Myocyte (in vitro differentiated cells): ENCODE measurements around the gene ST8SIA1. TPM values are rescaled to one million over a fixed set of nuclear protein-coding genes. Genes with fewer than 3 reads are reported as not detected.
"Not testable (repeated sequence)": the region's sequence is repeated elsewhere in the genome, so short reads cannot be mapped to it uniquely, and the experiment has no call there.

Experiments
- DNase-seq: peaks from one replicate; pipeline ENCODE4 v3.0.0-alpha.2; 2012; ENCODE audit warnings: low read depth
- total RNA-seq: library from RNA; depleted of rRNA; stranded (reverse); fragments of >200 nt; gene quantifications from 2 replicates; pipeline ENCODE4 v1.2.3, GENCODE V29; 2014

ST8SIA1 gene
- total RNA-seq, 1 donor from 2014 or later: 1.6 TPM

DNA sequence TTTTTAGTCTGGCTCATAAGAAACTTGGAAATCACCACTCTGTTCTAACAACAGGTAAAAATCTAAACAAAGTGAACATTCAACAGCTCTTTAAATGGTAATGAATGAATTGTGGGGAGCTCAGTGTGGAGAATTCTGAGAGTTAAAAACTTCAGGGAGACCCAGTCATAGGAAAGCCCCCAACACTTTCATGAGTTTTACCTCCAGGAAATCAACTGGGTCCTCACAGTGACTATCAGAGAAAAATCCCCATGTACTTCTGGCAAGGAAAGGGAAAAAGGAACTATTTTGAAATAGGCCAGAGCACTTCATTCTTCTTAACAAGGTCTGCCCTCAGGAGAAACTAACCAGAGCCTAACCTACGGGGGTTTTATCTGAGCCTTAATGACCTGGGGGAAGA lies 153.8 kb downstream of the ST8SIA1 start:
- DNase-seq: no peak

DNA sequence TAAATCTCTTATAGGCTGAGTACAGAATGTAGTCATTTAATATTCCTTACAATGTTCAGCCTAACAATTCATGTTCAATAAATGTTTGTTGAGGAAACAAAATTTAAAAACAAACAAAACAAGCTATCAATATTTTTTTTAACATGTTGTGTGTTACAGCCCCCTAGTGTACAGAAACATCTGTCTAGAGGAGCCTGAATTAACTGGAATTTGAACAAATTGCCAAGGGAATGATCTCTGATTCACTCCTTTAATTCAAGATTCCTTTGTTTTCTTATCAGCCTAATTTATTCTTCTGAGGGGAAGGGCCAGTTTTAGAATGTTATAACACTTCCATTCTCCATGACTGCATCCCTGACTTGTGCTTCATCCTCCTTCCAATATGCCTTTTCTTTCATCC lies 161.3 kb downstream of the ST8SIA1 start:
- peak; percentile 11 for DNase-seq

DNA sequence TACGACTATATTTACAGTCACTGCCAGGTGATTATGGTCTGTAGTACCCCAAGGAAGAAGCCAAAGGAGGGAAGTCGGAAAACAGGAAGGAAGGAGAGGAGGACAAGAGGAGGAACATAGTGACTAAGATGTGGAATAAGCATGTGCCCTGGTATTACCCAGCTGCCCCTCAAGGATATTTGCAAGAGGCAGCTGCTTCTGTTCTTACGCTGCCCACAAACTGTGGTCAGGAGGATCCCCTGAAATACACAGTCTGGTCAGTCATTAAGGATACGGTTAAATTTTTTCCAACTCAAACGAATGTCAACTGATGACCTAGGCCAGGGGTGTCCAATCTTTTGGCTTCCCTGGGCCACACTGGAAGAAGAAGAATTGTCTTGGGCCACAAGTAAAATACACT lies 162.0 kb downstream of the ST8SIA1 start:
- peak; percentile 85 for DNase-seq

DNA sequence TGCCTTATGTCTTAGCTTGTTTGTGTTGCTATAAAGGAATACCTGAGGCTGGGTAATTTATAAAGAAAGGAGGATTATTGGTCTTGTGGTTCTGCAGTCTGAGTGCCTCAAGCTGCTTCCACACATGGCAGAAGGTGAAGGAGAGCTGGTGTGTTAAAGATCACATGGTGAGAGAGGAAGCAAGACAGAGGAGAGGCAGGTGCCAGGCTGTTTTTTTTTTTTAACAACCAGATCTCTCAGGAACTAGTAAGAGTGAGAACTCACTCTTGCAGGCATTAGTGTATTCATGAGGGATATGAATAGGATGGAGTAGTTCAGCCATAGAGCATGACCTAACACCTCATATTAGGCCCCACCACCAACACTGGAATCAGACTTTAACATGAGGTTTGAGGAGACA lies 165.1 kb downstream of the ST8SIA1 start:
- DNase-seq: no peak

DNA sequence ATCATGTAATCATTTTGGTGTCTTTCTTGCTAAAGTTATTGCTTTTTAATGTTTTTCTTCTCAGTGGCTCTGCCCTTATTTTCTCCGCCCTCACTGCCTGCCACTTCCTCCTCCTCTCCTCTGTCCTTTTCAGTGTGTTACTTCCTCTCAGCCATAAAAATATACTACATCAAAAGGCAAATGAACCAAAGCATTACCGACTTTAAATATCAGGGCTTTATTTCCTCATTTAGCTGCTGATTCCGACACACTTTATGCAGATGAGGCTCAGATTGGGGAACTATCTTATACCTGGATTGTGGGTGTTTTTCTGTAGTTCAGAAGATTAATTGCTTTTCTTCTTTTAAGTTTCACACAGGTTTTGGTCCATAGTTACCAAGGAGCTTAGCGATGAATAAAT lies 170.4 kb downstream of the ST8SIA1 start:
- DNase-seq: no peak

DNA sequence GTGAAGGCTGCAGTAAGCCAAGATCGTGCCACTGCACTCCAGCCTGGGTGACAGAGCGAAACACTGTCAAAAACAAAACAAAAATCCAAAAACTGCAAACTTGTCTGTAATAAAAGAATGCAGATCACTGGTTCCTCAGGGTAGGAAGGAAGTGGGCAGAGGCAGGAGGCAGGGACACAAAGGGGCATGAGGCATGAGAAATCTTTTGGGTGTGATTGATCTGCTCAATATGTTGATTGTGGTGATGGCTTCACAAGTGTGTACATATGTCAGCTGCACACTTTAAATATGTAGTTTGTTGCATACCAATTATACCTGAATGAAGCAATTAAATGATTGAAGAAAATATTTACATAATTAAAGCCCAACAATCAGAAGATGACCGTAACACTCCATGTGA lies 170.9 kb downstream of the ST8SIA1 start:
- DNase-seq: no peak

DNA sequence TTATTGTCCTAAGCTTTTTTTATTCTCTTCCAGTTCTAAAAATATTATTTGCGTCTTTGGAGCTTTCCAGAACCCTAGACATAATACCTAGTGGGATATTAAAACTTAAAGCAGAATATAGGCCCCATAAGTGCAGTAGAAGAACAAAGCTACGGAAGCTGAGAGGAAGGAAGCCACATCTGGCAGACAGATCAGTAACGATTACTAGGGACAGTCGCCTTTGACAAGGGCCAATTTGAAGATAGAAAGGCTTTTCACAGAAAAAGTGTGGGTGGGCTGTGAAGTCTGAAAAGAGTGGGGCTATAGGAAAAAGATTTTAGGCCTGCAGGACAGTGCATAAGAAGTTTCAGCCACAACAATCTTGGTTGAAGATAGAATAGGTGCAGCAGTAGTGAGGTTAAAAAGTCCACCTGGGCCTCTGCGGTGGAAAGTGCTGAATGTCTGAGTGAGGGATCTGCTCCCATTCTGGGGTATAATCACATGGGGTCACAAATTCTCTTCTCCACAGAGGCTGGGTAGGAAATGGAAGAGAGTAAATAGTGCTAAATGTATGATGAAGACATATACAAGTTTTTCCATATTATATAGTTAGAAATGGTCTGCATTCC lies 174.0 kb downstream of the ST8SIA1 start:
- DNase-seq: no peak

DNA sequence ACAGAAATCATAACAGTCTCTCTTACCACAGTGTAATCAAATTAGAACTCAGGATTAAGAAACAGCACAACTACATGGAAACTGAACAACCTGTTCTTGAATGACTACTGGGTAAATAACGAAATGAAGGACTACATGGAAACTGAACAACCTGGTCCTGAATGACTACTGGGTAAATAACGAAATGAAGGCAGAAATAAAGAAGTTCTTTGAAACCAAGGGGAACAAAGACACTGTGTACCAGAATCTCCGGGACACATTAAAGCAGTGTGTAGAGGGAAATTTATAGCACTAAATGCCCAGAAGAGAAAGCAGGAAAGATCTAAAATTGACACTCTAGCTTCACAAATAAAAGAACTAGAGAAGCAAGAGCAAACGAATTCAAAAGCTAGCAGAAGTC lies 185.2 kb downstream of the ST8SIA1 start:
- DNase-seq: not testable (repeated sequence)

DNA sequence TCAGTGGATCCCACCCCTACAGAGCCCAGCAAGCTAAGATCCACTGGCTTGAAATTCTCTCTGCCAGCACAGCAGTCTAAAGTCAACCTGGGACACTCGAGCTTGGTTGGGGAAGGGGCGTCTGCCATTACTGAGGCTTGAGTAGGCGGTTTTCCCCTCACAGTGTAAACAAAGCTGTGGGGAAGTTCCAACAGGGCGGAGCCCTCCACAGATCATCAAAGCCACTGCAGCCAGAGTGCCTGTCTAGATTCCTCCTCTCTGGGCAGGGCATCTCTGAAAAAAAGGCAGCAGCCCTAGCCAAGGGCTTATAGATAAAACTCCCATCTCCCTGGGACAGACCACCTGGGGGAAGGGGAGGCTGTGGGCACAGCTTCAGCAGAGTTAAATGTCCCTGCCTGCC lies 187.8 kb downstream of the ST8SIA1 start:
- not testable (repeated sequence) for DNase-seq

Other genes starting within 250 kb of the ST8SIA1 start
- 7.9 and 10.2 TPM in 2 replicates for gene C2CD5, start 209.8 kb upstream of the ST8SIA1 start, total RNA-seq